K562 (cell line): ENCODE data around the gene CSNK1G1. TPM values are rescaled to one million over a fixed set of nuclear protein-coding genes. Genes with fewer than 3 reads are reported as not detected.

Experiments
- ARID2 ChIP-seq: fragments of 450-650 bp; IDR thresholded peaks from 2 replicates; pipeline ENCODE4 v1.6.1; 2017; ENCODE audit warnings: antibody characterized with exemption, mild to moderate bottlenecking
- FOXM1 ChIP-seq, 2 experiments: fragments of 450-650 bp in 1 of 2; sonication (generic) in 1 of 2; formaldehyde crosslinking in 1 of 2; IDR thresholded peaks; 2 replicates each; pipeline versions ENCODE4 v1.6.1 to v1.9.0; 2017 to 2022; ENCODE audit warnings: low read depth in 2 of 2, mild to moderate bottlenecking in 2 of 2, missing genetic modification reagents in 1 of 2, moderate library complexity in 1 of 2
- MTA3 ChIP-seq: fragments of 450-650 bp; formaldehyde crosslinking; IDR thresholded peaks from 2 replicates; pipeline ENCODE4 v1.6.1; 2017; ENCODE audit warnings: mild to moderate bottlenecking, borderline replicate concordance
- RBM25 ChIP-seq: fragments of 200-400 bp; formaldehyde crosslinking; IDR thresholded peaks from 2 replicates; pipeline ENCODE4 v1.6.1; 2018; ENCODE audit warnings: low read length, low read depth, moderate library complexity; ENCODE audit not compliant: severe bottlenecking
- RCOR1 ChIP-seq, 2 experiments: IDR thresholded peaks; 2 replicates each; pipeline ENCODE4 v1.6.1; 2012; ENCODE audit warnings: low read depth in 2 of 2, low read length in 2 of 2, borderline replicate concordance in 1 of 2, improper control_type of control experiment in 1 of 2
- SIN3B ChIP-seq: fragments of 450-650 bp; IDR thresholded peaks from 2 replicates; pipeline ENCODE4 v1.6.1; 2017; ENCODE audit warnings: low read depth, mild to moderate bottlenecking, moderate library complexity
- SMAD1 ChIP-seq: fragments of 150-350 bp; IDR thresholded peaks from 2 replicates; pipeline ENCODE4 v1.6.1; 2014; ENCODE audit warnings: low read length, low read depth; ENCODE audit not compliant: partially characterized antibody
- SMC3 ChIP-seq: conservative IDR thresholded peaks from 2 replicates; pipeline ENCODE4 v1.6.1; 2011; ENCODE audit warnings: low read depth, low read length, improper control_type of control experiment; ENCODE audit not compliant: insufficient read depth
- SP1 ChIP-seq: sonication (generic); formaldehyde crosslinking; IDR thresholded peaks from 2 replicates; pipeline ENCODE4 v1.8.1; 2022; ENCODE audit warnings: mild to moderate bottlenecking, missing genetic modification reagents
- WHSC1 ChIP-seq: IDR thresholded peaks from one replicate; pipeline ENCODE4 v1.6.1; 2012; ENCODE audit warnings: low read length, control low read depth, inconsistent platforms
- ZNF232 ChIP-seq: sonication (generic); formaldehyde crosslinking; IDR thresholded peaks from 2 replicates; pipeline ENCODE4 v1.8.0; 2022; ENCODE audit warnings: mild to moderate bottlenecking, missing genetic modification reagents
- ZNF75A ChIP-seq: fragments of 450-650 bp; formaldehyde crosslinking; IDR thresholded peaks from 2 replicates; pipeline ENCODE4 v1.4.0; 2020; ENCODE audit warnings: mild to moderate bottlenecking
- polyA plus RNA-seq, 8 experiments: library from polyadenylated mRNA; depleted of rRNA in 4 of 8; stranded (reverse) in 5 of 8; unstranded in 3 of 8; fragments of >200 nt; fragmentation: Nextera tagmentation in 2 of 8; fragmentation: Illumina TruSeq in 1 of 8; extraction: Ambion mirVana in 2 of 8; extraction: Trizol in 1 of 8; gene quantifications; 2 replicates each; pipeline versions ENCODE4 v1.2.1 to v1.2.3, GENCODE V29; 2011 to 2014; ENCODE audit warnings: inconsistent platforms in 1 of 8, missing spikeins in 1 of 8
- total RNA-seq, 7 experiments: library from RNA; depleted of rRNA in 6 of 7; stranded (reverse); fragments of >200 nt in 6 of 7; fragmentation: Illumina TruSeq in 2 of 7; extraction: Trizol in 2 of 7; gene quantifications; 2 replicates each; pipeline versions ENCODE4 v1.2.1 to v1.2.3, GENCODE V29; 2011 to 2021; ENCODE audit warnings: low replicate concordance in 1 of 7
- TF ChIP-seq, protein P1 (sequence below): fragments of 250-450 bp; sonication (Bioruptor Pico); IDR thresholded peaks from 2 replicates; pipeline ENCODE4 v1.5.0; 2021
- TF ChIP-seq, protein P2 (sequence below): fragments of 250-450 bp; sonication (Bioruptor Pico); IDR thresholded peaks from 2 replicates; pipeline ENCODE4 v1.4.0; 2020

The CSNK1G1 gene
- total and polyA plus RNA-seq, 9 of the 15 experiments (the other 6 are each of a cell fraction or from before 2014, with no cell fraction given) = 4.5 to 18.5 (median 9.5) TPM

DNA sequence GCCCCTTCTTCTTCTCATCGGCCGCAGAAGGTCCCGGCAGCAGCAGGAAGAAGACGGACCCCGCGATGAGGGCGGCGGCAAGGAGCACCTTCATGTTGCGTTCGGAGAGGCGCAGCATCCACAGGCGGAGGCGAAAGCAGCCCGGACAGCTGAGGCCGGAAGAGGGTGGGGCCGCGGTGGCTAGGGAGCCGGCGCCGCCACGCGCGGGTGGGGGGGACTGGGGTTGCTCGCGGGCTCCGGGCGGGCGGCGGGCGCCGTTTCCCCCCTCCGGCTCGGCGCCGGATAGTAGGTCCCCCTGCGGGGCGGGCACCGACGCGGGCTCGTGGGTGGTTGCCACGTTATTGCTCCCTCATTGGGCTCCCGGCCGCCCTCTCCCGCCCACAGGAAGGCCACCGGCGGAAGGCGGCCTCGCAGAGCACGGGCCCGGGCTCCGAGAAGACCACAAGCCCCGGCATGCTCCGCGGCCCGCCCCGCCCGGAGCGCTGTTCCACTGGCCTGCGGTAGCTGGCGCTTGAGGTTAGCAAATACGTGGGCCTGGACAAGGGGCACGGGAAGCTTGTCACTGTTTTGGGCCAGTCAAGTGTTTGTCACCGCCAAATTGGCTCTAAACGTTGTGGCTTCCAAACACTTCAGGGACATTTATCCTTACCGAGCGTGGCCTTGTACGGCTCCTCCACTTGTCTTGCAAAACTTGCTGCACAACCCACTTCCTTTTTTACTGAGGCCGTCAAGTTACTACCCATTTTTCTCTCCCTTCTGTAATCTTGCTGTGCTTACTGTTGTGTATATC, 192.9 kb downstream of the CSNK1G1 start, which contains the start of gene PPIB (continued):
- TF ChIP-seq, protein P1, sequence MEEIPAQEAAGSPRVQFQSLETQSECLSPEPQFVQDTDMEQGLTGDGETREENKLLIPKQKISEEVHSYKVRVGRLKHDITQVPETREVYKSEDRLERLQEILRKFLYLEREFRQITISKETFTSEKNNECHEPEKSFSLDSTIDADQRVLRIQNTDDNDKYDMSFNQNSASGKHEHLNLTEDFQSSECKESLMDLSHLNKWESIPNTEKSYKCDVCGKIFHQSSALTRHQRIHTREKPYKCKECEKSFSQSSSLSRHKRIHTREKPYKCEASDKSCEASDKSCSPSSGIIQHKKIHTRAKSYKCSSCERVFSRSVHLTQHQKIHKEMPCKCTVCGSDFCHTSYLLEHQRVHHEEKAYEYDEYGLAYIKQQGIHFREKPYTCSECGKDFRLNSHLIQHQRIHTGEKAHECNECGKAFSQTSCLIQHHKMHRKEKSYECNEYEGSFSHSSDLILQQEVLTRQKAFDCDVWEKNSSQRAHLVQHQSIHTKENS (CRISPR knock-in tag) = no peak
- TF ChIP-seq SMC3 (peak; percentile 36; the same call in 1 of the 2 replicates), RCOR1 (IDR thresholded peaks at IDR 0.05; ENCODE audit: borderline replicate concordance in 1 of 2, low read depth in 2 of 2, low read length in 2 of 2) (peak in 1 of 2 experiments; percentile 45; a peak in 1 of 4 replicates), RBM25 (peak; percentile 92), WHSC1 (no peak), SIN3B (peak; percentile 43), SP1 (CRISPR knock-in tag) (peak; percentile 92), FOXM1 (IDR thresholded peaks at IDR 0.05; ENCODE audit: low read depth) (no peak), FOXM1 (CRISPR knock-in tag; IDR thresholded peaks at IDR 0.05; ENCODE audit: low read depth) (no peak), SMAD1 (peak; percentile 65), ZNF75A (no peak), ZNF232 (CRISPR knock-in tag) (no peak), MTA3 (peak; percentile 60; the same call in 1 of the 2 replicates), ARID2 (0 out of 2 replicates have a peak, but pooled peaks have one; percentile 40)
- TF ChIP-seq, protein P2, sequence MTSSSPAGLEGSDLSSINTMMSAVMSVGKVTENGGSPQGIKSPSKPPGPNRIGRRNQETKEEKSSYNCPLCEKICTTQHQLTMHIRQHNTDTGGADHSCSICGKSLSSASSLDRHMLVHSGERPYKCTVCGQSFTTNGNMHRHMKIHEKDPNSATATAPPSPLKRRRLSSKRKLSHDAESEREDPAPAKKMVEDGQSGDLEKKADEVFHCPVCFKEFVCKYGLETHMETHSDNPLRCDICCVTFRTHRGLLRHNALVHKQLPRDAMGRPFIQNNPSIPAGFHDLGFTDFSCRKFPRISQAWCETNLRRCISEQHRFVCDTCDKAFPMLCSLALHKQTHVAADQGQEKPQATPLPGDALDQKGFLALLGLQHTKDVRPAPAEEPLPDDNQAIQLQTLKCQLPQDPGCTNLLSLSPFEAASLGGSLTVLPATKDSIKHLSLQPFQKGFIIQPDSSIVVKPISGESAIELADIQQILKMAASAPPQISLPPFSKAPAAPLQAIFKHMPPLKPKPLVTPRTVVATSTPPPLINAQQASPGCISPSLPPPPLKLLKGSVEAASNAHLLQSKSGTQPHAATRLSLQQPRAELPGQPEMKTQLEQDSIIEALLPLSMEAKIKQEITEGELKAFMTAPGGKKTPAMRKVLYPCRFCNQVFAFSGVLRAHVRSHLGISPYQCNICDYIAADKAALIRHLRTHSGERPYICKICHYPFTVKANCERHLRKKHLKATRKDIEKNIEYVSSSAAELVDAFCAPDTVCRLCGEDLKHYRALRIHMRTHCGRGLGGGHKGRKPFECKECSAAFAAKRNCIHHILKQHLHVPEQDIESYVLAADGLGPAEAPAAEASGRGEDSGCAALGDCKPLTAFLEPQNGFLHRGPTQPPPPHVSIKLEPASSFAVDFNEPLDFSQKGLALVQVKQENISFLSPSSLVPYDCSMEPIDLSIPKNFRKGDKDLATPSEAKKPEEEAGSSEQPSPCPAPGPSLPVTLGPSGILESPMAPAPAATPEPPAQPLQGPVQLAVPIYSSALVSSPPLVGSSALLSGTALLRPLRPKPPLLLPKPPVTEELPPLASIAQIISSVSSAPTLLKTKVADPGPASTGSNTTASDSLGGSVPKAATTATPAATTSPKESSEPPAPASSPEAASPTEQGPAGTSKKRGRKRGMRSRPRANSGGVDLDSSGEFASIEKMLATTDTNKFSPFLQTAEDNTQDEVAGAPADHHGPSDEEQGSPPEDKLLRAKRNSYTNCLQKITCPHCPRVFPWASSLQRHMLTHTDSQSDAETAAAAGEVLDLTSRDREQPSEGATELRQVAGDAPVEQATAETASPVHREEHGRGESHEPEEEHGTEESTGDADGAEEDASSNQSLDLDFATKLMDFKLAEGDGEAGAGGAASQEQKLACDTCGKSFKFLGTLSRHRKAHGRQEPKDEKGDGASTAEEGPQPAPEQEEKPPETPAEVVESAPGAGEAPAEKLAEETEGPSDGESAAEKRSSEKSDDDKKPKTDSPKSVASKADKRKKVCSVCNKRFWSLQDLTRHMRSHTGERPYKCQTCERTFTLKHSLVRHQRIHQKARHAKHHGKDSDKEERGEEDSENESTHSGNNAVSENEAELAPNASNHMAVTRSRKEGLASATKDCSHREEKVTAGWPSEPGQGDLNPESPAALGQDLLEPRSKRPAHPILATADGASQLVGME (CRISPR knock-in tag) = 0 out of 2 replicates have a peak, but pooled peaks have one; percentile 75
